Liver (tissue), 9 donors: ENCODE results near the gene AAK1. TPM values are rescaled to one million over a fixed set of nuclear protein-coding genes. Genes with fewer than 3 reads are reported as not detected.

ENCODE experiments used
- DNase-seq: peaks from one replicate; pipeline ENCODE4 v3.0.0-alpha.2; 2017; ENCODE audit warnings: low spot score
- H3K27ac ChIP-seq, 2 donors: one replicate each; pipeline ENCODE4 v1.7.0; 2013; ENCODE audit warnings: inconsistent platforms in 2 of 2, low read length in 2 of 2, control low read depth in 1 of 2, low read depth in 1 of 2, mild to moderate bottlenecking in 1 of 2
- H3K27me3 ChIP-seq, 4 donors: one replicate each; pipeline versions ENCODE4 v1.6.1 to v1.7.0; 2013; ENCODE audit warnings: low read length in 3 of 4, inconsistent platforms in 1 of 4, mild to moderate bottlenecking in 1 of 4, moderate library complexity in 1 of 4; ENCODE audit not compliant: control insufficient read depth in 4 of 4, insufficient read depth in 4 of 4
- H3K36me3 ChIP-seq, 4 donors: one replicate each; pipeline versions ENCODE4 v1.6.1 to v1.7.0; 2013; ENCODE audit warnings: low read length in 3 of 4, mild to moderate bottlenecking in 3 of 4, low read depth in 1 of 4, moderate library complexity in 1 of 4; ENCODE audit not compliant: control insufficient read depth in 4 of 4, insufficient read depth in 3 of 4
- H3K4me1 ChIP-seq, 4 donors: one replicate each; pipeline versions ENCODE4 v1.6.1 to v1.7.0; 2013; ENCODE audit warnings: low read length in 3 of 4, mild to moderate bottlenecking in 3 of 4, moderate library complexity in 1 of 4; ENCODE audit not compliant: control insufficient read depth in 4 of 4, insufficient read depth in 4 of 4
- H3K4me3 ChIP-seq, 3 donors: one replicate each; pipeline versions ENCODE4 v1.6.1 to v1.7.0; 2013; ENCODE audit warnings: low read length in 3 of 3, control low read depth in 1 of 3, low read depth in 1 of 3, mild to moderate bottlenecking in 1 of 3
- H3K9ac ChIP-seq, 2 donors: one replicate each; pipeline ENCODE4 v1.7.0; 2013; ENCODE audit warnings: low read length in 2 of 2, mild to moderate bottlenecking in 2 of 2, moderate library complexity in 2 of 2, control low read depth in 1 of 2, low read depth in 1 of 2
- H3K9me3 ChIP-seq, 4 donors: one replicate each; pipeline versions ENCODE4 v1.6.1 to v1.7.0; 2013; ENCODE audit warnings: low read length in 3 of 4; ENCODE audit not compliant: control insufficient read depth in 4 of 4
- ATF3 ChIP-seq: IDR thresholded peaks from 2 replicates; pipeline ENCODE4 v1.6.1; 2016; ENCODE audit warnings: antibody characterized with exemption
- EGR1 ChIP-seq, 2 donors: IDR thresholded peaks; 2 replicates each; pipeline ENCODE4 v1.6.1; 2016 to 2018; ENCODE audit warnings: antibody characterized with exemption in 2 of 2, low read depth in 2 of 2
- FOXA1 ChIP-seq: IDR thresholded peaks from 2 replicates; pipeline ENCODE4 v1.6.1; 2016; ENCODE audit warnings: antibody characterized with exemption
- FOXA2 ChIP-seq: IDR thresholded peaks from 2 replicates; pipeline ENCODE4 v1.6.1; 2016; ENCODE audit warnings: antibody characterized with exemption
- GABPA ChIP-seq, 2 donors: IDR thresholded peaks in 1 of 2; conservative IDR thresholded peaks in 1 of 2; 2 replicates each; pipeline ENCODE4 v1.6.1; 2016; ENCODE audit warnings: antibody characterized with exemption in 2 of 2, mild to moderate bottlenecking in 1 of 2, moderate library complexity in 1 of 2
- HNF4A ChIP-seq, 2 donors: conservative IDR thresholded peaks; 2 replicates each; pipeline ENCODE4 v1.6.1; 2016; ENCODE audit warnings: antibody characterized with exemption in 2 of 2, mild to moderate bottlenecking in 2 of 2
- HNF4G ChIP-seq: IDR thresholded peaks from 2 replicates; pipeline ENCODE4 v1.6.1; 2016; ENCODE audit warnings: antibody characterized with exemption
- JUND ChIP-seq, 2 donors: IDR thresholded peaks; 2 replicates each; pipeline ENCODE4 v1.6.1; 2016; ENCODE audit warnings: antibody characterized with exemption in 2 of 2
- NR2F2 ChIP-seq: IDR thresholded peaks from 2 replicates; pipeline ENCODE4 v1.6.1; 2016; ENCODE audit warnings: antibody characterized with exemption
- RAD21 ChIP-seq, 2 donors: IDR thresholded peaks; 2 replicates each; pipeline ENCODE4 v1.6.1; 2016; ENCODE audit warnings: antibody characterized with exemption in 2 of 2, mild to moderate bottlenecking in 2 of 2
- RXRA ChIP-seq, 2 donors: IDR thresholded peaks; 2 replicates each; pipeline ENCODE4 v1.6.1; 2017 to 2018; ENCODE audit warnings: antibody characterized with exemption in 2 of 2, mild to moderate bottlenecking in 1 of 2
- SP1 ChIP-seq: IDR thresholded peaks from 2 replicates; pipeline ENCODE4 v1.6.1; 2018; ENCODE audit warnings: antibody characterized with exemption, mild to moderate bottlenecking
- TAF1 ChIP-seq: conservative IDR thresholded peaks from 2 replicates; pipeline ENCODE4 v1.6.1; 2016; ENCODE audit warnings: antibody characterized with exemption, mild to moderate bottlenecking
- YY1 ChIP-seq: IDR thresholded peaks from 2 replicates; pipeline ENCODE4 v1.6.1; 2016; ENCODE audit warnings: antibody characterized with exemption, mild to moderate bottlenecking
- ZBTB33 ChIP-seq: IDR thresholded peaks from 2 replicates; pipeline ENCODE4 v1.6.1; 2016; ENCODE audit warnings: antibody characterized with exemption
- WGBS: extraction: QIAGEN DNeasy Blood & Tissue Kit; methylation state at CpG from one replicate; pipeline ENCODE4 v1.1.7; 2013; 5-methylcytosine and 5-hydroxymethylcytosine counted together
- polyA plus RNA-seq, 2 donors: library from polyadenylated mRNA; stranded (reverse) in 1 of 2; unstranded in 1 of 2; fragments of 200-250 nt in 1 of 2; fragments of >200 nt in 1 of 2; fragmentation: Nextera tagmentation in 1 of 2; extraction: Ambion mirVana in 1 of 2; gene quantifications; one replicate each; pipeline versions ENCODE4 v1.2.1 to v1.2.3, GENCODE V29; 2013 to 2015
- total RNA-seq, 2 donors: library from RNA; depleted of rRNA; stranded (reverse); fragments of >200 nt; gene quantifications; one replicate each; pipeline ENCODE4 v1.2.3, GENCODE V29; 2014
- TF ChIP-seq, protein P1 (sequence below): IDR thresholded peaks from 2 replicates; pipeline ENCODE4 v1.6.1; 2016; ENCODE audit warnings: antibody characterized with exemption, mild to moderate bottlenecking
- TF ChIP-seq, protein P2 (sequence below): IDR thresholded peaks from 2 replicates; pipeline ENCODE4 v1.6.1; 2016; ENCODE audit warnings: antibody characterized with exemption
- donor health status: healthy.
- donor health status: healthy.
- donor health status: healthy.
- donor health status: healthy.
- donor health status: healthy.

The AAK1 gene
- total and polyA plus RNA-seq, 4 donors: 3.9 to 14.3 (median 11.3) TPM

GRCh38 chr2:69464575-69464974 is 179.0 kb downstream of the AAK1 start:
- no peak overlapping the region for H3K27ac ChIP-seq
- WGBS: 83% methylated on average over 3 of the region's 3 CpGs
- DNase-seq: no peak
- H3K4me1 ChIP-seq: no peaks in the 10 kb centered on the region
- peaks cover 0 to 7% (median 5%) of the 10 kb centered on the region in 4 donors for H3K36me3 ChIP-seq
- H3K27me3 ChIP-seq: no peaks in the 10 kb centered on the region
- no peak overlapping the region for H3K4me3 ChIP-seq
- TF ChIP-seq ATF3: no peak
- TF ChIP-seq RXRA (IDR thresholded peaks at IDR 0.05): no peak
- no peak for TF ChIP-seq FOXA1
- TF ChIP-seq NR2F2: no peak
- TF ChIP-seq, protein P1, sequence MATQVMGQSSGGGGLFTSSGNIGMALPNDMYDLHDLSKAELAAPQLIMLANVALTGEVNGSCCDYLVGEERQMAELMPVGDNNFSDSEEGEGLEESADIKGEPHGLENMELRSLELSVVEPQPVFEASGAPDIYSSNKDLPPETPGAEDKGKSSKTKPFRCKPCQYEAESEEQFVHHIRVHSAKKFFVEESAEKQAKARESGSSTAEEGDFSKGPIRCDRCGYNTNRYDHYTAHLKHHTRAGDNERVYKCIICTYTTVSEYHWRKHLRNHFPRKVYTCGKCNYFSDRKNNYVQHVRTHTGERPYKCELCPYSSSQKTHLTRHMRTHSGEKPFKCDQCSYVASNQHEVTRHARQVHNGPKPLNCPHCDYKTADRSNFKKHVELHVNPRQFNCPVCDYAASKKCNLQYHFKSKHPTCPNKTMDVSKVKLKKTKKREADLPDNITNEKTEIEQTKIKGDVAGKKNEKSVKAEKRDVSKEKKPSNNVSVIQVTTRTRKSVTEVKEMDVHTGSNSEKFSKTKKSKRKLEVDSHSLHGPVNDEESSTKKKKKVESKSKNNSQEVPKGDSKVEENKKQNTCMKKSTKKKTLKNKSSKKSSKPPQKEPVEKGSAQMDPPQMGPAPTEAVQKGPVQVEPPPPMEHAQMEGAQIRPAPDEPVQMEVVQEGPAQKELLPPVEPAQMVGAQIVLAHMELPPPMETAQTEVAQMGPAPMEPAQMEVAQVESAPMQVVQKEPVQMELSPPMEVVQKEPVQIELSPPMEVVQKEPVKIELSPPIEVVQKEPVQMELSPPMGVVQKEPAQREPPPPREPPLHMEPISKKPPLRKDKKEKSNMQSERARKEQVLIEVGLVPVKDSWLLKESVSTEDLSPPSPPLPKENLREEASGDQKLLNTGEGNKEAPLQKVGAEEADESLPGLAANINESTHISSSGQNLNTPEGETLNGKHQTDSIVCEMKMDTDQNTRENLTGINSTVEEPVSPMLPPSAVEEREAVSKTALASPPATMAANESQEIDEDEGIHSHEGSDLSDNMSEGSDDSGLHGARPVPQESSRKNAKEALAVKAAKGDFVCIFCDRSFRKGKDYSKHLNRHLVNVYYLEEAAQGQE: no peak
- no peak for TF ChIP-seq SP1
- TF ChIP-seq YY1: no peak
- no peak for TF ChIP-seq TAF1
- TF ChIP-seq FOXA2: no peak
- no peak for TF ChIP-seq RAD21 (IDR thresholded peaks at IDR 0.05)
- no peak for TF ChIP-seq JUND (IDR thresholded peaks at IDR 0.05)
- no peak for TF ChIP-seq ZBTB33
- TF ChIP-seq, protein P2, sequence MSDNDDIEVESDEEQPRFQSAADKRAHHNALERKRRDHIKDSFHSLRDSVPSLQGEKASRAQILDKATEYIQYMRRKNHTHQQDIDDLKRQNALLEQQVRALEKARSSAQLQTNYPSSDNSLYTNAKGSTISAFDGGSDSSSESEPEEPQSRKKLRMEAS: no peak
- no peak for TF ChIP-seq EGR1 (IDR thresholded peaks at IDR 0.05; ENCODE audit: low read depth in 2 of 2)
- no peak for TF ChIP-seq GABPA (IDR thresholded peaks at IDR 0.05 in 1 of 2, conservative IDR thresholded peaks at IDR 0.05 in 1 of 2)
- TF ChIP-seq HNF4A (conservative IDR thresholded peaks at IDR 0.05): no peak
- no peak for TF ChIP-seq HNF4G
- no peaks in the 10 kb centered on the region for H3K9me3 ChIP-seq
- no peak overlapping the region for H3K9ac ChIP-seq

GRCh38 chr2:69462780-69463179 is 180.8 kb downstream of the AAK1 start:
- Histone ChIP-seq H3K9ac (no peak overlapping the region), H3K9me3 (no peaks in the 10 kb centered on the region), H3K36me3 (peaks cover 0 to 7% (median 5%) of the 10 kb centered on the region in 4 donors), H3K27me3 (no peaks in the 10 kb centered on the region), H3K27ac (no peak overlapping the region), H3K4me1 (no peaks in the 10 kb centered on the region), H3K4me3 (no peak overlapping the region)
- WGBS: over 99% methylated on average over 3 of the region's 3 CpGs
- no peak for DNase-seq
- TF ChIP-seq FOXA2 (no peak), HNF4A (conservative IDR thresholded peaks at IDR 0.05) (no peak), NR2F2 (no peak), YY1 (no peak), ATF3 (no peak), SP1 (no peak), HNF4G (no peak), FOXA1 (no peak), TAF1 (no peak), RAD21 (IDR thresholded peaks at IDR 0.05) (no peak), EGR1 (IDR thresholded peaks at IDR 0.05; ENCODE audit: low read depth in 2 of 2) (no peak), ZBTB33 (no peak)
- TF ChIP-seq, protein P1: no peak
- TF ChIP-seq, protein P2: no peak
